A549 (cell line): ENCODE data around the gene SLC25A5. TPM values are rescaled to one million over a fixed set of nuclear protein-coding genes. Genes with fewer than 3 reads are reported as not detected.

Experiments used
- ATAC-seq, 2 experiments: fragments of 200-7000 bp in 1 of 2; fragments of >200 bp in 1 of 2; cut with Nextera tagmentation in 1 of 2; cut with Tn5 transposase in 1 of 2; 3 replicates each; pipeline versions ENCODE4 v1.8.0 to v1.9.1; 2018 to 2020; ENCODE audit warnings: mild to moderate bottlenecking in 1 of 2, moderate library complexity in 1 of 2
- CTCF ChIA-PET: fragments of 300-600 bp; sonication (Branson Sonifier 250); formaldehyde crosslinking; extraction: SDS; loops from one replicate; lab custom pipeline; 2021; ENCODE audit warnings: antibody characterized with exemption, inconsistent platforms; lab: Yijun Ruan, JAX
- POLR2A ChIA-PET: fragments of 350-600 bp; formaldehyde crosslinking; extraction: SDS; loops from one replicate; lab custom pipeline; 2021; ENCODE audit warnings: antibody characterized with exemption, inconsistent platforms; lab: Yijun Ruan, JAX
- DNase-seq, 2 experiments: peaks; one replicate each; pipeline versions ENCODE4 v3.0.0 to v3.0.0-alpha.2; 2011 to 2016; ENCODE audit warnings: low read depth in 1 of 2, low spot score in 1 of 2
- FAIRE-seq: peaks from 2 replicates; lab custom pipeline; 2011; peaks lifted over from hg19 to GRCh38; lab: Jason Lieb, UNC
- H3K27ac ChIP-seq, 2 experiments: fragments of >200 bp; sonication (Bioruptor Twin); formaldehyde crosslinking; 3 replicates each; pipeline ENCODE4 v1.5.1; 2016 to 2017
- H3K4me1 ChIP-seq: fragments of >200 bp; sonication (Bioruptor Twin); formaldehyde crosslinking; 3 replicates; pipeline ENCODE4 v1.6.1; 2016
- H3K4me2 ChIP-seq: fragments of >200 bp; sonication (Bioruptor Twin); formaldehyde crosslinking; 3 replicates; pipeline ENCODE4 v1.6.1; 2016
- H3K4me3 ChIP-seq: fragments of >200 bp; sonication (Bioruptor Twin); formaldehyde crosslinking; 3 replicates; pipeline ENCODE4 v1.5.1; 2016
- H3K9me3 ChIP-seq: fragments of >200 bp; sonication (Bioruptor Twin); formaldehyde crosslinking; 3 replicates; pipeline ENCODE4 v1.6.1; 2016
- CBX8 ChIP-seq: fragments of 200-600 bp; sonication (generic); IDR thresholded peaks from 2 replicates; pipeline ENCODE4 v1.6.1; 2016
- CEBPB ChIP-seq, 2 experiments: fragments of >200 bp in 1 of 2; sonication (Bioruptor Twin) in 1 of 2; formaldehyde crosslinking in 1 of 2; IDR thresholded peaks; 2 replicates each; pipeline ENCODE4 v1.6.1; 2012 to 2016
- CTCF ChIP-seq: fragments of >200 bp; sonication (Bioruptor Twin); formaldehyde crosslinking; IDR thresholded peaks from 3 replicates; pipeline ENCODE4 v1.5.1; 2016
- EHF ChIP-seq: fragments of 250-450 bp; sonication (Bioruptor Pico); IDR thresholded peaks from 2 replicates; pipeline ENCODE4 v1.5.0; 2020; ENCODE audit warnings: mild to moderate bottlenecking
- EHMT2 ChIP-seq: fragments of 200-600 bp; sonication (generic); IDR thresholded peaks from 2 replicates; pipeline ENCODE4 v1.6.1; 2016; ENCODE audit warnings: antibody characterized with exemption, low read depth, mild to moderate bottlenecking, moderate library complexity
- EP300 ChIP-seq, 2 experiments: fragments of >200 bp; sonication (Bioruptor Twin); formaldehyde crosslinking; IDR thresholded peaks; 2 replicates in 1 of 2; 3 replicates in 1 of 2; pipeline ENCODE4 v1.6.1; 2016 to 2017
- FOSL2 ChIP-seq, 2 experiments: fragments of 450-650 bp in 1 of 2; fragments of >200 bp in 1 of 2; sonication (Bioruptor Twin) in 1 of 2; formaldehyde crosslinking; IDR thresholded peaks; 2 replicates each; pipeline versions ENCODE4 v1.5.0 to v1.6.1; 2016 to 2020; ENCODE audit warnings: mild to moderate bottlenecking in 1 of 2, moderate library complexity in 1 of 2
- MAZ ChIP-seq: fragments of 150-350 bp; IDR thresholded peaks from 2 replicates; pipeline ENCODE4 v1.6.1; 2014; ENCODE audit warnings: antibody characterized with exemption, low read depth, low read length, borderline replicate concordance
- NPAS2 ChIP-seq: fragments of 250-450 bp; sonication (Bioruptor Pico); IDR thresholded peaks from 2 replicates; pipeline ENCODE4 v1.8.0; 2022; ENCODE audit warnings: mild to moderate bottlenecking, moderate library complexity, borderline replicate concordance
- PBX3 ChIP-seq: IDR thresholded peaks from 2 replicates; pipeline ENCODE4 v1.6.1; 2012
- POLR2AphosphoS2 ChIP-seq: conservative IDR thresholded peaks from 2 replicates; pipeline ENCODE4 v1.6.1; 2012; ENCODE audit warnings: low read length, improper control_type of control experiment, inconsistent platforms
- RAD21 ChIP-seq, 2 experiments: fragments of >200 bp in 1 of 2; sonication (Bioruptor Twin) in 1 of 2; formaldehyde crosslinking in 1 of 2; IDR thresholded peaks in 1 of 2; conservative IDR thresholded peaks in 1 of 2; 2 replicates in 1 of 2; 3 replicates in 1 of 2; pipeline ENCODE4 v1.6.1; 2012 to 2018; ENCODE audit warnings: inconsistent platforms in 1 of 2
- RCOR1 ChIP-seq: fragments of 150-350 bp; IDR thresholded peaks from 2 replicates; pipeline ENCODE4 v1.6.1; 2014; ENCODE audit warnings: antibody characterized with exemption, low read length, low read depth
- REST ChIP-seq: fragments of 200-600 bp; sonication (generic); IDR thresholded peaks from 2 replicates; pipeline ENCODE4 v1.6.1; 2016; ENCODE audit warnings: antibody characterized with exemption, mild to moderate bottlenecking, moderate library complexity
- RNF2 ChIP-seq: fragments of 200-600 bp; sonication (generic); IDR thresholded peaks from 2 replicates; pipeline ENCODE4 v1.6.1; 2016; ENCODE audit warnings: low read depth, mild to moderate bottlenecking, antibody characterized with exemption, moderate library complexity, borderline replicate concordance
- TFCP2L1 ChIP-seq: fragments of 250-450 bp; sonication (Bioruptor Pico); IDR thresholded peaks from 2 replicates; pipeline ENCODE4 v1.5.0; 2021; ENCODE audit warnings: mild to moderate bottlenecking
- TP53 ChIP-seq: fragments of 250-450 bp; sonication (Bioruptor Pico); IDR thresholded peaks from 2 replicates; pipeline ENCODE4 v1.5.0; 2021; ENCODE audit warnings: mild to moderate bottlenecking, moderate library complexity
- USF2 ChIP-seq: fragments of 450-650 bp; IDR thresholded peaks from 2 replicates; pipeline ENCODE4 v1.6.1; 2014; ENCODE audit warnings: antibody characterized with exemption
- ZFP36 ChIP-seq: fragments of 450-650 bp; IDR thresholded peaks from 2 replicates; pipeline ENCODE4 v1.6.1; 2014; ENCODE audit warnings: borderline replicate concordance; ENCODE audit not compliant: partially characterized antibody
- ZNF302 ChIP-seq: fragments of 250-450 bp; sonication (Bioruptor Pico); IDR thresholded peaks from 2 replicates; pipeline ENCODE4 v1.9.0; 2021; ENCODE audit warnings: inconsistent platforms, mild to moderate bottlenecking, moderate library complexity
- WGBS: methylation state at CpG from one replicate; pipeline ENCODE4 v1.1.6; 2017; ENCODE audit errors: missing lambda C conversion rate; 5-methylcytosine and 5-hydroxymethylcytosine counted together
- polyA plus RNA-seq, 4 experiments: library from polyadenylated mRNA; depleted of rRNA in 3 of 4; stranded (reverse); fragments of >200 nt; fragmentation: RNase III in 1 of 4; extraction: RNeasy Plus Mini Kit Qiagen cat#74134 plus additional on column Dnase treatment in 1 of 4; gene quantifications; 2 replicates in 3 of 4; 3 replicates in 1 of 4; pipeline ENCODE4 v1.2.3, GENCODE V29; 2011 to 2017

SLC25A5 gene
- polyA plus RNA-seq, 2 of the 4 experiments (the other 2 are of a cell fraction): 625 to 739 TPM

GRCh38 chrX:119497185-119497584 lies 28.9 kb downstream of the SLC25A5 start:
- ATAC-seq: no peak
- Histone ChIP-seq H3K9me3 (no peaks in the 10 kb centered on the region), H3K4me2 (no peak overlapping the region), H3K4me3 (no peak overlapping the region), H3K4me1 (peaks cover 53% of the 10 kb centered on the region), H3K27ac (peak overlapping the region; percentile 71 to 78; a peak in 4 of 6 replicates)
- no peak for FAIRE-seq
- DNase-seq: no peak
- 75% methylated on average over 1 of the region's 1 CpG for WGBS
- ChIA-PET POLR2A (no interaction called here), CTCF (interaction anchor here (26.9 to 31.5 kb wide), 2 partner anchors 9 to 11 kb away, joined by 814 read pairs; no protein-coding TSS in a partner anchor)
- TF ChIP-seq CBX8 (no peak), POLR2AphosphoS2 (no peak), CEBPB (IDR thresholded peaks at IDR 0.05) (no peak), TFCP2L1 (CRISPR knock-in tag) (no peak)

- Histone ChIP-seq H3K4me3 (no peak overlapping the region), H3K9me3 (no peaks in the 10 kb centered on the region), H3K4me1 (peaks cover 58% of the 10 kb centered on the region), H3K4me2 (0 out of 3 replicates have a peak overlapping the region, but pooled peaks have one; percentile 13), H3K27ac (peak overlapping the region; percentile 90 to 100)
- CTCF ChIA-PET: interaction anchor here (26.9 to 31.5 kb wide), 2 partner anchors 8 to 12 kb away, joined by 814 read pairs; no protein-coding TSS in a partner anchor
- DNase-seq (no peak), FAIRE-seq (no peak), ATAC-seq (no peak)
- WGBS: 92% methylated on average over 13 of the region's 13 CpGs
- TF ChIP-seq REST (no peak), ZFP36 (no peak), RAD21 (conservative IDR thresholded peaks at IDR 0.05 in 1 of 2, IDR thresholded peaks at IDR 0.05 in 1 of 2) (no peak), EHMT2 (no peak), CTCF (no peak), EP300 (IDR thresholded peaks at IDR 0.05) (no peak), USF2 (no peak), RNF2 (no peak), EHF (no peak), FOSL2 (IDR thresholded peaks at IDR 0.05) (no peak), FOSL2 (CRISPR knock-in tag; IDR thresholded peaks at IDR 0.05) (no peak), MAZ (no peak), TP53 (CRISPR knock-in tag) (no peak), PBX3 (no peak), CBX8 (no peak), RCOR1 (no peak), NPAS2 (no peak), ZNF302 (no peak)
- POLR2A ChIA-PET: interaction anchor here (1.0 kb wide), 1 partner anchor 32 kb away, joined by 3 read pairs; the partner anchor contains the start of gene SLC25A5
Observed at GRCh38 chrX:119500061-119500800, 32.0 kb downstream of the SLC25A5 start.
